ENCODE measurements around the gene ZFC3H1.
"Not testable (repeated sequence)": the region's sequence is repeated elsewhere in the genome, so short reads cannot be mapped to it uniquely, and the experiment has no call there.

Gene ZFC3H1

DNA sequence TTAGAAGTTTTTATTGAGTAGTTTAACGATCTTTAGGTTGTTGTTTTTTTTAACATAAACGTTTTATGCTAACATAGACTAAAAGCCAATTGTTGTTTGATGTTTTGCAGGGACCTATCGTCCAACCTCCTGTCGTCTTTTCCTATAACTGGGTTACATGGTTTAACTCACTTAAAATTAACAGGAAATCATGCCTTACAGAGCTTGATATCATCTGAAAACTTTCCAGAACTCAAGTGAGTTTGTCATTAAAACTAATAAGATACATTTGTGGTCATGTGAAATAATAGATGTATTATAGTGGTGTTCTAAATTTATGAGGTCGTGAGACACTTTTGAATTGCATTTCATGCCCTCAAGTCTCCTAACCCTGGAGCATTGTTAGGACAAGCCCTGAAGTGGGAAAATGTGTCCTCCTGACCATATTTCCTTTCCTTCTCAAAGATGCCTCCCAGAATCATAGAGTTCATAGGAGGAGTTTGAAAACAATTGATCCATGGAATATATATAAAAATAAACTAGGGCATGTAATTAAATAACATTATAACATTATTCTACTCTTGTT is 84.9 kb downstream of the ZFC3H1 start:
- H3K4me3 ChIP-seq (ENCODE audit: low read length, poor library complexity, severe bottlenecking) = no peak overlapping the region
- no peaks in the 10 kb centered on the region for H3K36me3 ChIP-seq (ENCODE audit: insufficient read depth, low read length)
- no peak overlapping the region for H2AFZ ChIP-seq (ENCODE audit: low read length)
- H4K20me1 ChIP-seq (ENCODE audit: insufficient read depth, low read length, poor library complexity, severe bottlenecking) = no peaks in the 10 kb centered on the region
- H3K9me3 ChIP-seq (ENCODE audit: insufficient read depth, low read depth, low read length) = no peaks in the 10 kb centered on the region
- no peaks in the 10 kb centered on the region for H3F3A ChIP-seq (ENCODE audit: low read depth)
- no peaks in the 10 kb centered on the region for H3K9me2 ChIP-seq (replicated peaks; ENCODE audit: low read depth, low read length)
- peaks cover 20% of the 10 kb centered on the region for H3K4me1 ChIP-seq (ENCODE audit: insufficient read depth, low read length, poor library complexity, severe bottlenecking)
- no peak for TF ChIP-seq CTCF (conservative IDR thresholded peaks at IDR 0.05; ENCODE audit: low read length)
- no peak for TF ChIP-seq EZH2phosphoT487 (IDR thresholded peaks at IDR 0.05; ENCODE audit: borderline replicate concordance)
- H3K79me2 ChIP-seq (ENCODE audit: insufficient read depth, low read length) = no peaks in the 10 kb centered on the region
- no peak overlapping the region for H3K9ac ChIP-seq (ENCODE audit: low read depth, low read length, poor library complexity, severe bottlenecking)
- no peaks in the 10 kb centered on the region for H3K27me3 ChIP-seq (ENCODE audit: insufficient read depth, low read length, poor library complexity, severe bottlenecking)
- H3K4me2 ChIP-seq (ENCODE audit: low read depth, low read length, poor library complexity, severe bottlenecking) = no peak overlapping the region

DNA sequence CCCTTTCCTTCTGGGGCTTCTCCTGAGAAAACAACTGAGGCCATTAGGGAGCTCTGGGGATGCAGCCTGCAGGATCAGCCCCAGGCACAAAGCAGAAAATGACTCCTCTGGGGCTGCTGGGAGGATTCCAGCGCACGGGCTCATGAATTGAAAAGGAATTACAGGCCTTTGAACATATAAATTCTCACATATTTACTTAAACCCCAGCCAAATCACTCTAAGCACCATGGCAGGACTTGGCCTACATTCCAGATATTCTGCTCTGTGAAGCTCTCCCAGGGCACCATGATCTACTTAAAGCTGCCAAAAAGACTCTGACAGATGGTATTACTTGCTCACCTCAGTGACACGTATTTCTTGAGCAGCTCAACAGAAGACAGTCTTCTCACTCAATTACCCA is 87.2 kb downstream of the ZFC3H1 start:
- Histone ChIP-seq H3K9me2 (replicated peaks; ENCODE audit: low read depth, low read length) (no peaks in the 10 kb centered on the region), H3K79me2 (ENCODE audit: insufficient read depth, low read length) (no peaks in the 10 kb centered on the region)
- TF ChIP-seq CTCF (conservative IDR thresholded peaks at IDR 0.05; ENCODE audit: low read length) = no peak
- TF ChIP-seq EZH2phosphoT487 (IDR thresholded peaks at IDR 0.05; ENCODE audit: borderline replicate concordance) = no peak

GRCh38 chr12:71569885-71570284 is 93.8 kb downstream of the ZFC3H1 start:
- H3F3A ChIP-seq (ENCODE audit: low read depth); H3K4me2 ChIP-seq (ENCODE audit: low read depth, low read length, poor library complexity, severe bottlenecking); H3K9me2 ChIP-seq (replicated peaks; ENCODE audit: low read depth, low read length); H4K20me1 ChIP-seq (ENCODE audit: insufficient read depth, low read length, poor library complexity, severe bottlenecking); H3K36me3 ChIP-seq (ENCODE audit: insufficient read depth, low read length); H2AFZ ChIP-seq (ENCODE audit: low read length); H3K79me2 ChIP-seq (ENCODE audit: insufficient read depth, low read length); H3K27me3 ChIP-seq (ENCODE audit: insufficient read depth, low read length, poor library complexity, severe bottlenecking); H3K4me3 ChIP-seq (ENCODE audit: low read length, poor library complexity, severe bottlenecking); H3K9me3 ChIP-seq (ENCODE audit: insufficient read depth, low read depth, low read length); H3K4me1 ChIP-seq (ENCODE audit: insufficient read depth, low read length, poor library complexity, severe bottlenecking); H3K9ac ChIP-seq (ENCODE audit: low read depth, low read length, poor library complexity, severe bottlenecking): not testable (repeated sequence)

More for the DNA sequence above, 87.2 kb downstream of the ZFC3H1 start:
- Histone ChIP-seq H2AFZ (ENCODE audit: low read length) (peak overlapping the region; percentile 30; the same call in 1 of the 2 replicates), H3K9ac (ENCODE audit: low read depth, low read length, poor library complexity, severe bottlenecking) (no peak overlapping the region), H3K27me3 (ENCODE audit: insufficient read depth, low read length, poor library complexity, severe bottlenecking) (no peaks in the 10 kb centered on the region), H3F3A (ENCODE audit: low read depth) (no peaks in the 10 kb centered on the region), H3K36me3 (ENCODE audit: insufficient read depth, low read length) (no peaks in the 10 kb centered on the region), H3K4me2 (ENCODE audit: low read depth, low read length, poor library complexity, severe bottlenecking) (no peak overlapping the region), H3K4me1 (ENCODE audit: insufficient read depth, low read length, poor library complexity, severe bottlenecking) (peaks cover 27% of the 10 kb centered on the region), H4K20me1 (ENCODE audit: insufficient read depth, low read length, poor library complexity, severe bottlenecking) (no peaks in the 10 kb centered on the region), H3K4me3 (ENCODE audit: low read length, poor library complexity, severe bottlenecking) (no peak overlapping the region), H3K9me3 (ENCODE audit: insufficient read depth, low read depth, low read length) (no peaks in the 10 kb centered on the region)

DNA sequence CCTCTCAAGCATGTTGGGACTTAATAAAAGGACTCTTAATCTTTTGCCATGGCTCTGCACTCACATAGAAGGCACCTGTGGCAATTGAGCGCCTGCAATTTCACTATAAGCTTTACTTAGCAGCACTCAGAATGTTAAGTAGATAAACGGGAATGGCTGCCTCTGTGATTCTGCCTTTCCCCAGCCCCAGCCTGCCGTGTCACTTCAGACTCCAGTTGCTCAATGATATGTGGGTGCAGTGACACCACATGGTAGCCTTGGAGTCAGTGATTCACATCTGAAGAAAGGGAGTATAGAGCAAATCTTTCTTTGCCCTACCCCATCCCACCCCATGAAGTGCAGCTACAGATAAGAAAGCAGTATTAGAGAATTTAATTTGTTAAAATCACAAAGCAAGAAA is 96.1 kb downstream of the ZFC3H1 start:
- peaks cover under 1% of the 10 kb centered on the region for H3K4me1 ChIP-seq (ENCODE audit: insufficient read depth, low read length, poor library complexity, severe bottlenecking)
- peaks cover 7% of the 10 kb centered on the region; the same call in 1 of the 2 replicates for H3F3A ChIP-seq (ENCODE audit: low read depth)
- H2AFZ ChIP-seq (ENCODE audit: low read length) = no peak overlapping the region

More for the DNA sequence above, 96.1 kb downstream of the ZFC3H1 start:
- Histone ChIP-seq H3K4me2 (ENCODE audit: low read depth, low read length, poor library complexity, severe bottlenecking) (no peak overlapping the region), H3K9me3 (ENCODE audit: insufficient read depth, low read depth, low read length) (no peaks in the 10 kb centered on the region), H3K9me2 (replicated peaks; ENCODE audit: low read depth, low read length) (no peaks in the 10 kb centered on the region), H3K36me3 (ENCODE audit: insufficient read depth, low read length) (no peaks in the 10 kb centered on the region), H4K20me1 (ENCODE audit: insufficient read depth, low read length, poor library complexity, severe bottlenecking) (no peaks in the 10 kb centered on the region), H3K27me3 (ENCODE audit: insufficient read depth, low read length, poor library complexity, severe bottlenecking) (no peaks in the 10 kb centered on the region), H3K4me3 (ENCODE audit: low read length, poor library complexity, severe bottlenecking) (no peak overlapping the region), H3K9ac (ENCODE audit: low read depth, low read length, poor library complexity, severe bottlenecking) (no peak overlapping the region), H3K79me2 (ENCODE audit: insufficient read depth, low read length) (no peaks in the 10 kb centered on the region)
- TF ChIP-seq CTCF (conservative IDR thresholded peaks at IDR 0.05; ENCODE audit: low read length) (no peak), EZH2phosphoT487 (IDR thresholded peaks at IDR 0.05; ENCODE audit: borderline replicate concordance) (no peak)
